Kidney epithelial cell (primary cell): ENCODE measurements around the gene SLC4A11. TPM values are rescaled to one million over a fixed set of nuclear protein-coding genes. Genes with fewer than 3 reads are reported as not detected.
A peak's percentile ranks its signal among the peaks of the same experiment; 100 is the strongest.

Experiments used
- DNase-seq: peaks from one replicate; pipeline ENCODE4 v3.0.0-alpha.2; 2010; ENCODE audit warnings: low read depth
- H3K27me3 ChIP-seq: 2 replicates; pipeline ENCODE4 v1.6.0; 2011; ENCODE audit warnings: low read length; ENCODE audit not compliant: control insufficient read depth, insufficient read depth
- H3K36me3 ChIP-seq: 2 replicates; pipeline ENCODE4 v1.5.1; 2011; ENCODE audit warnings: low read length; ENCODE audit not compliant: control insufficient read depth, insufficient read depth
- H3K4me3 ChIP-seq: 2 replicates; pipeline ENCODE4 v1.5.1; 2011; ENCODE audit warnings: low read depth, mild to moderate bottlenecking, control low read depth, low read length
- CTCF ChIP-seq: IDR thresholded peaks from 2 replicates; pipeline ENCODE4 v1.5.1; 2011; ENCODE audit warnings: mild to moderate bottlenecking, moderate library complexity, low read length, control low read depth, inconsistent platforms; ENCODE audit not compliant: insufficient read depth, poor library complexity, severe bottlenecking
- total RNA-seq: library from RNA; depleted of rRNA; stranded (reverse); fragments of >200 nt; gene quantifications from 2 replicates; pipeline ENCODE4 v1.2.3, GENCODE V29; 2015

SLC4A11 gene
- total RNA-seq, 1 donor from 2014 or later, result 8.5 TPM

DNA sequence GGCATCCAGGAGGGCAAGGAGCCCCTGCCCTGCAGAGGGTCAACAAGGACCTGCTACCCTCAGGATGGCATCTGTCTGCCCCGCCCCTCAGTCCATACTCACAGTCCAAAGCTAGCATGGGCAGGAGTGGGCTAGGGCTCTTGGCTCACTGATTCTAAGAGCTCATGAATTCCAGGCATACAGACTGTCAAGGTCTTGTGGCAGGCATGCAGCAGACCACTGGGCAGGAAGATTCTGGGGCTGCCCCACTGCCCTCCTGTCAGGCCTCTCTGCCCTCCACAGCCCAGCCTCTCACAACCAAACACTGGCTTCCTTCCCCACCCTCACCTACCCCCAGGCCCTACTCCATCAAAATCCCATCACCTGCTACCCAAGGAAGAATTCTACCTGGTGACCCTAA is 5.6 kb upstream of the SLC4A11 start:
- Histone ChIP-seq H3K4me3 (no peak overlapping the region), H3K27me3 (peaks cover 29% of the 10 kb centered on the region), H3K36me3 (no peaks in the 10 kb centered on the region)
- no peak for DNase-seq
- no peak for TF ChIP-seq CTCF

- H3K4me3 ChIP-seq, result no peak overlapping the region
- TF ChIP-seq CTCF, result no peak
- H3K36me3 ChIP-seq, result no peaks in the 10 kb centered on the region
- DNase-seq, result no peak
- H3K27me3 ChIP-seq, result peaks cover 28% of the 10 kb centered on the region
Measured at GRCh38 chr20:3243718-3244358, 4.8 kb upstream of the SLC4A11 start.

- TF ChIP-seq CTCF, result no peak
- Histone ChIP-seq H3K36me3 (no peaks in the 10 kb centered on the region), H3K4me3 (no peak overlapping the region), H3K27me3 (peaks cover 26% of the 10 kb centered on the region)
- DNase-seq, result no peak
Measured at GRCh38 chr20:3242172-3242692, 3.2 kb upstream of the SLC4A11 start.

GRCh38 chr20:3240776-3241363 is 1.9 kb upstream of the SLC4A11 start:
- Histone ChIP-seq H3K27me3 (peaks cover 26% of the 10 kb centered on the region), H3K4me3 (no peak overlapping the region), H3K36me3 (no peaks in the 10 kb centered on the region)
- TF ChIP-seq CTCF, result no peak
- no peak for DNase-seq

GRCh38 chr20:3239867-3240775 is 1.1 kb upstream of the SLC4A11 start:
- H3K4me3 ChIP-seq, result peak overlapping the region; percentile 56
- no peak for DNase-seq
- TF ChIP-seq CTCF, result no peak
- no peaks in the 10 kb centered on the region for H3K36me3 ChIP-seq
- H3K27me3 ChIP-seq, result peaks cover 26% of the 10 kb centered on the region
